ENCODE measurements around the gene RPS5. TPM values are rescaled to one million over a fixed set of nuclear protein-coding genes. Genes with fewer than 3 reads are reported as not detected.
A peak's percentile ranks its signal among the peaks of the same experiment; 100 is the strongest.

Gene RPS5
- total and polyA plus RNA-seq, 9 of the 15 experiments (the other 6 are each of a cell fraction or from before 2014, with no cell fraction given), result 1,228 to 3,570 (median 2,484) TPM

DNA sequence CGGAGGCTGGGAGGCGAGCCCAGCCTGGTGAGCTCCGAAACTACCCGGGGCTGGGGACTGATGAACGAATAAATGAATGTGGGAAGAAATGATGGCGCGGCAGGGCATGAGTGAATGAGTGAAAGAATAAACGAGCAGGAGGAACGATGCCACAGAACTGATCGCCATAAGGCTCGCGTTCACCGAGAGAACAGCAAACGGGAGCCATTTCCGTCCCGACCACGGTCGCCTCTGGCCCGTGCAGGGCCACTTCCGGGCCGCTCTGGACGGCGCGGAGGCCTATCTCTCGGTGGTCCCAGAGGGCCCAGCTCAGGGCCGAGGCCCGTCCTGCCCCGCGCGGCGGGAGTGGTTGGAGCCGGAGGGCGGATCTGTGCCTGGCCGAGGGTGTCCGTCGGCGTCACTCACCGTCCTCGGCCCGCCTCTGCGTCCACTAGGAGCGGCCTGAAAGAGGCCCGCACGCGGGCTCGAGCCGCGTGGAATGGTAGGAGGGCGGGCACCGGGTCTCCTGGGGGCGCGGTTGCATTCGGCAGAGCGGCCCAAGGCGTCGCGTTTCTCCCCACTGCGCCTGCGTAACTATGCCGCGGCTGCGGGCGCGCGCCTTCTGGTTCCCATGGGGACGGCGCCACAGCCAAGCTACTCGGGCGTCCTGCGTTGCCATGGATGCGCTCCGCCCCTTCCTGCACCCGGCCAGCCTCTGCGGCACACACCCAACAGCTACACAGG lies 24.6 kb upstream of the RPS5 start, which contains the start of gene ZNF497 (continued):
- TF ChIP-seq CBX3 (IDR thresholded peaks at IDR 0.05; ENCODE audit: borderline replicate concordance in 1 of 2, low read length in 2 of 2) (no peak), TAF1 (IDR thresholded peaks at IDR 0.05; ENCODE audit: control insufficient read depth, extremely low read depth, insufficient read depth, low read length, severe bottlenecking) (peak; percentile 91), PML (IDR thresholded peaks at IDR 0.05; ENCODE audit: low read length) (peak; percentile 79; the same call in 1 of the 2 replicates), ZNF586 (CRISPR knock-in tag; conservative IDR thresholded peaks at IDR 0.05) (no peak), RBM15 (IDR thresholded peaks at IDR 0.05; ENCODE audit: insufficient read depth, low read length) (no peak), TOE1 (IDR thresholded peaks at IDR 0.05; ENCODE audit: borderline replicate concordance) (peak; percentile 79; the same call in 1 of the 2 replicates), TOE1 (CRISPR knock-in tag; IDR thresholded peaks at IDR 0.05; ENCODE audit: borderline replicate concordance, low read depth) (no peak), HDGF (IDR thresholded peaks at IDR 0.05) (no peak), NFXL1 (CRISPR knock-in tag; IDR thresholded peaks at IDR 0.05) (no peak), NCOA4 (IDR thresholded peaks at IDR 0.05; ENCODE audit: partially characterized antibody) (no peak), SRSF3 (IDR thresholded peaks at IDR 0.05; ENCODE audit: insufficient read depth, low read length) (no peak), MAFG (tag; conservative IDR thresholded peaks at IDR 0.05) (no peak), ZFP1 (CRISPR knock-in tag; IDR thresholded peaks at IDR 0.05) (no peak), YY1 (IDR thresholded peaks at IDR 0.05; ENCODE audit: borderline replicate concordance in 1 of 3, control insufficient read depth in 1 of 3, extremely low read depth in 1 of 3, insufficient read depth in 3 of 3, insufficient read length in 1 of 3, insufficient replicate concordance in 2 of 3, low read depth in 1 of 3, low read length in 2 of 3) (peak; percentile 48 to 90 (median 79)), ZNF707 (CRISPR knock-in tag; conservative IDR thresholded peaks at IDR 0.05) (no peak), TFAM (CRISPR knock-in tag; conservative IDR thresholded peaks at IDR 0.05) (no peak), ZNF165 (CRISPR knock-in tag; IDR thresholded peaks at IDR 0.05; ENCODE audit: borderline replicate concordance) (no peak; the same call in 1 of the 2 replicates)
- TF ChIP-seq, protein P1, sequence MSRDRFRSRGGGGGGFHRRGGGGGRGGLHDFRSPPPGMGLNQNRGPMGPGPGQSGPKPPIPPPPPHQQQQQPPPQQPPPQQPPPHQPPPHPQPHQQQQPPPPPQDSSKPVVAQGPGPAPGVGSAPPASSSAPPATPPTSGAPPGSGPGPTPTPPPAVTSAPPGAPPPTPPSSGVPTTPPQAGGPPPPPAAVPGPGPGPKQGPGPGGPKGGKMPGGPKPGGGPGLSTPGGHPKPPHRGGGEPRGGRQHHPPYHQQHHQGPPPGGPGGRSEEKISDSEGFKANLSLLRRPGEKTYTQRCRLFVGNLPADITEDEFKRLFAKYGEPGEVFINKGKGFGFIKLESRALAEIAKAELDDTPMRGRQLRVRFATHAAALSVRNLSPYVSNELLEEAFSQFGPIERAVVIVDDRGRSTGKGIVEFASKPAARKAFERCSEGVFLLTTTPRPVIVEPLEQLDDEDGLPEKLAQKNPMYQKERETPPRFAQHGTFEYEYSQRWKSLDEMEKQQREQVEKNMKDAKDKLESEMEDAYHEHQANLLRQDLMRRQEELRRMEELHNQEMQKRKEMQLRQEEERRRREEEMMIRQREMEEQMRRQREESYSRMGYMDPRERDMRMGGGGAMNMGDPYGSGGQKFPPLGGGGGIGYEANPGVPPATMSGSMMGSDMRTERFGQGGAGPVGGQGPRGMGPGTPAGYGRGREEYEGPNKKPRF (IDR thresholded peaks at IDR 0.05; ENCODE audit: low read depth, low read length), result no peak
- TF ChIP-seq, protein P2, sequence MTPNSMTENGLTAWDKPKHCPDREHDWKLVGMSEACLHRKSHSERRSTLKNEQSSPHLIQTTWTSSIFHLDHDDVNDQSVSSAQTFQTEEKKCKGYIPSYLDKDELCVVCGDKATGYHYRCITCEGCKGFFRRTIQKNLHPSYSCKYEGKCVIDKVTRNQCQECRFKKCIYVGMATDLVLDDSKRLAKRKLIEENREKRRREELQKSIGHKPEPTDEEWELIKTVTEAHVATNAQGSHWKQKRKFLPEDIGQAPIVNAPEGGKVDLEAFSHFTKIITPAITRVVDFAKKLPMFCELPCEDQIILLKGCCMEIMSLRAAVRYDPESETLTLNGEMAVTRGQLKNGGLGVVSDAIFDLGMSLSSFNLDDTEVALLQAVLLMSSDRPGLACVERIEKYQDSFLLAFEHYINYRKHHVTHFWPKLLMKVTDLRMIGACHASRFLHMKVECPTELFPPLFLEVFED (CRISPR knock-in tag; conservative IDR thresholded peaks at IDR 0.05), result no peak
- TF ChIP-seq, protein P3, sequence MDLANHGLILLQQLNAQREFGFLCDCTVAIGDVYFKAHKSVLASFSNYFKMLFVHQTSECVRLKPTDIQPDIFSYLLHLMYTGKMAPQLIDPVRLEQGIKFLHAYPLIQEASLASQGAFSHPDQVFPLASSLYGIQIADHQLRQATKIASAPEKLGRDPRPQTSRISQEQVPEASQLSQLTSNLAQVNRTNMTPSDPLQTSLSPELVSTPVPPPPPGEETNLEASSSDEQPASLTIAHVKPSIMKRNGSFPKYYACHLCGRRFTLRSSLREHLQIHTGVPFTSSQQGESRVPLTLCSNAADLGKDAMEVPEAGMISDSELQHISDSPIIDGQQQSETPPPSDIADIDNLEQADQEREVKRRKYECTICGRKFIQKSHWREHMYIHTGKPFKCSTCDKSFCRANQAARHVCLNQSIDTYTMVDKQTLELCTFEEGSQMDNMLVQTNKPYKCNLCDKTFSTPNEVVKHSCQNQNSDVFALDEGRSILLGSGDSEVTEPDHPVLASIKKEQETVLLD (IDR thresholded peaks at IDR 0.05), result peak; percentile 90
- TF ChIP-seq, protein P4, sequence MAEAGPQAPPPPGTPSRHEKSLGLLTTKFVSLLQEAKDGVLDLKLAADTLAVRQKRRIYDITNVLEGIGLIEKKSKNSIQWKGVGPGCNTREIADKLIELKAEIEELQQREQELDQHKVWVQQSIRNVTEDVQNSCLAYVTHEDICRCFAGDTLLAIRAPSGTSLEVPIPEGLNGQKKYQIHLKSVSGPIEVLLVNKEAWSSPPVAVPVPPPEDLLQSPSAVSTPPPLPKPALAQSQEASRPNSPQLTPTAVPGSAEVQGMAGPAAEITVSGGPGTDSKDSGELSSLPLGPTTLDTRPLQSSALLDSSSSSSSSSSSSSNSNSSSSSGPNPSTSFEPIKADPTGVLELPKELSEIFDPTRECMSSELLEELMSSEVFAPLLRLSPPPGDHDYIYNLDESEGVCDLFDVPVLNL (CRISPR knock-in tag; IDR thresholded peaks at IDR 0.05; ENCODE audit: low read depth), result peak; percentile 34; the same call in 1 of the 2 replicates
